ENCODE data around the gene GLB1L2. TPM values are rescaled to one million over a fixed set of nuclear protein-coding genes. Genes with fewer than 3 reads are reported as not detected.

Gene GLB1L2
- total and polyA plus RNA-seq, 2 experiments from 2014 or later, result 3.3 to 12.3 TPM

DNA sequence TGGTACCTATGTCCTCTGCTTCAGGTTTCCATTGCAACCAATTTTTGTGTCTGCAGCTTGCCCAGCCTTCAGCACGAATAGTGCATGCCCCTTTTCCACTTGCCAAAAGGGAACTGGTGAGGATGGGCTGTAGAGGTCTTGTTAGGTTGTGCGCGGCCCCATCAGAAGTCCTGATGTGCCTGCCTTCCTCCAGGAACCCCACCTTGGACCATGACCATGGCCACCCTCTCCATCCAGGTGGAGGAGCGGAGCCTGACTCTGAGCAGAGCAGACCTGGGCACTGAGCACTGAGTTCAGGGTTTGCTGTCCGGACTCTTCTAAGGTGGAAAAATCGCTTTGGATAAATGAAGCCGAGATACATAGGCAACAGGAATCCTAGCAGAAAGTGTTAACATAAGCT lies 6.9 kb downstream of the GLB1L2 start:
- no peak overlapping the region for H3K4me3 Mint-ChIP-seq
- no peak for ATAC-seq
- H3K4me1 ChIP-seq (ENCODE audit: insufficient read depth), result no peaks in the 10 kb centered on the region
- no peaks in the 10 kb centered on the region for H3K9me3 Mint-ChIP-seq
- H3K27ac ChIP-seq (ENCODE audit: low read depth), result no peak overlapping the region
- H3K36me3 ChIP-seq (ENCODE audit: insufficient read depth), result no peaks in the 10 kb centered on the region
- no peaks in the 10 kb centered on the region for H3F3A ChIP-seq (replicated peaks; ENCODE audit: low read depth)
- H2AFZ ChIP-seq, result no peak overlapping the region
- H3K9me2 ChIP-seq (ENCODE audit: insufficient read depth), result no peaks in the 10 kb centered on the region
- no peaks in the 10 kb centered on the region for H4K20me1 ChIP-seq (replicated peaks; ENCODE audit: insufficient read depth)
- no peak overlapping the region for H3K4me3 ChIP-seq
- no peak for TF ChIP-seq STAT1 (IDR thresholded peaks at IDR 0.05; ENCODE audit: unreplicated experiment)
- TF ChIP-seq, protein P1, sequence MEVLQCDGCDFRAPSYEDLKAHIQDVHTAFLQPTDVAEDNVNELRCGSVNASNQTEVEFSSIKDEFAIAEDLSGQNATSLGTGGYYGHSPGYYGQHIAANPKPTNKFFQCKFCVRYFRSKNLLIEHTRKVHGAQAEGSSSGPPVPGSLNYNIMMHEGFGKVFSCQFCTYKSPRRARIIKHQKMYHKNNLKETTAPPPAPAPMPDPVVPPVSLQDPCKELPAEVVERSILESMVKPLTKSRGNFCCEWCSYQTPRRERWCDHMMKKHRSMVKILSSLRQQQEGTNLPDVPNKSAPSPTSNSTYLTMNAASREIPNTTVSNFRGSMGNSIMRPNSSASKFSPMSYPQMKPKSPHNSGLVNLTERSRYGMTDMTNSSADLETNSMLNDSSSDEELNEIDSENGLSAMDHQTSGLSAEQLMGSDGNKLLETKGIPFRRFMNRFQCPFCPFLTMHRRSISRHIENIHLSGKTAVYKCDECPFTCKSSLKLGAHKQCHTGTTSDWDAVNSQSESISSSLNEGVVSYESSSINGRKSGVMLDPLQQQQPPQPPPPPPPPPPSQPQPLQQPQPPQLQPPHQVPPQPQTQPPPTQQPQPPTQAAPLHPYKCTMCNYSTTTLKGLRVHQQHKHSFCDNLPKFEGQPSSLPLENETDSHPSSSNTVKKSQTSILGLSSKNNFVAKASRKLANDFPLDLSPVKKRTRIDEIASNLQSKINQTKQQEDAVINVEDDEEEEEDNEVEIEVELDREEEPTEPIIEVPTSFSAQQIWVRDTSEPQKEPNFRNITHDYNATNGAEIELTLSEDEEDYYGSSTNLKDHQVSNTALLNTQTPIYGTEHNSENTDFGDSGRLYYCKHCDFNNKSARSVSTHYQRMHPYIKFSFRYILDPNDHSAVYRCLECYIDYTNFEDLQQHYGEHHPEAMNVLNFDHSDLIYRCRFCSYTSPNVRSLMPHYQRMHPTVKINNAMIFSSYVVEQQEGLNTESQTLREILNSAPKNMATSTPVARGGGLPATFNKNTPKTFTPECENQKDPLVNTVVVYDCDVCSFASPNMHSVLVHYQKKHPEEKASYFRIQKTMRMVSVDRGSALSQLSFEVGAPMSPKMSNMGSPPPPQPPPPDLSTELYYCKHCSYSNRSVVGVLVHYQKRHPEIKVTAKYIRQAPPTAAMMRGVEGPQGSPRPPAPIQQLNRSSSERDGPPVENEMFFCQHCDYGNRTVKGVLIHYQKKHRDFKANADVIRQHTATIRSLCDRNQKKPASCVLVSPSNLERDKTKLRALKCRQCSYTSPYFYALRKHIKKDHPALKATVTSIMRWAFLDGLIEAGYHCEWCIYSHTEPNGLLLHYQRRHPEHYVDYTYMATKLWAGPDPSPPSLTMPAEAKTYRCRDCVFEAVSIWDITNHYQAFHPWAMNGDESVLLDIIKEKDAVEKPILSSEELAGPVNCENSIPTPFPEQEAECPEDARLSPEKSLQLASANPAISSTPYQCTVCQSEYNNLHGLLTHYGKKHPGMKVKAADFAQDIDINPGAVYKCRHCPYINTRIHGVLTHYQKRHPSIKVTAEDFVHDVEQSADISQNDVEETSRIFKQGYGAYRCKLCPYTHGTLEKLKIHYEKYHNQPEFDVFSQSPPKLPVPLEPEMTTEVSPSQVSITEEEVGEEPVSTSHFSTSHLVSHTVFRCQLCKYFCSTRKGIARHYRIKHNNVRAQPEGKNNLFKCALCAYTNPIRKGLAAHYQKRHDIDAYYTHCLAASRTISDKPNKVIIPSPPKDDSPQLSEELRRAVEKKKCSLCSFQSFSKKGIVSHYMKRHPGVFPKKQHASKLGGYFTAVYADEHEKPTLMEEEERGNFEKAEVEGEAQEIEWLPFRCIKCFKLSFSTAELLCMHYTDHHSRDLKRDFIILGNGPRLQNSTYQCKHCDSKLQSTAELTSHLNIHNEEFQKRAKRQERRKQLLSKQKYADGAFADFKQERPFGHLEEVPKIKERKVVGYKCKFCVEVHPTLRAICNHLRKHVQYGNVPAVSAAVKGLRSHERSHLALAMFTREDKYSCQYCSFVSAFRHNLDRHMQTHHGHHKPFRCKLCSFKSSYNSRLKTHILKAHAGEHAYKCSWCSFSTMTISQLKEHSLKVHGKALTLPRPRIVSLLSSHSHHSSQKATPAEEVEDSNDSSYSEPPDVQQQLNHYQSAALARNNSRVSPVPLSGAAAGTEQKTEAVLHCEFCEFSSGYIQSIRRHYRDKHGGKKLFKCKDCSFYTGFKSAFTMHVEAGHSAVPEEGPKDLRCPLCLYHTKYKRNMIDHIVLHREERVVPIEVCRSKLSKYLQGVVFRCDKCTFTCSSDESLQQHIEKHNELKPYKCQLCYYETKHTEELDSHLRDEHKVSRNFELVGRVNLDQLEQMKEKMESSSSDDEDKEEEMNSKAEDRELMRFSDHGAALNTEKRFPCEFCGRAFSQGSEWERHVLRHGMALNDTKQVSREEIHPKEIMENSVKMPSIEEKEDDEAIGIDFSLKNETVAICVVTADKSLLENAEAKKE (CRISPR knock-in tag; IDR thresholded peaks at IDR 0.05), result no peak
- no peak for DNase-seq (ENCODE audit: low spot score)
- H3K27me3 Mint-ChIP-seq (ENCODE audit: insufficient read depth, low read depth, poor library complexity), result peaks cover 6% of the 10 kb centered on the region
- H3K27me3 ChIP-seq (ENCODE audit: insufficient read depth), result 0 out of 2 replicates have a peak, but pooled peaks cover 3% of the 10 kb centered on the region
- no peaks in the 10 kb centered on the region for H3K79me2 ChIP-seq (replicated peaks; ENCODE audit: insufficient read depth)
- H3K4me2 ChIP-seq, result no peak overlapping the region
- no peaks in the 10 kb centered on the region for H3K36me3 Mint-ChIP-seq (ENCODE audit: low read depth)
- H3K27ac Mint-ChIP-seq, result no peak overlapping the region
- H3K4me1 Mint-ChIP-seq, result peaks cover 4% of the 10 kb centered on the region; the same call in 2 of the 3 replicates

DNA sequence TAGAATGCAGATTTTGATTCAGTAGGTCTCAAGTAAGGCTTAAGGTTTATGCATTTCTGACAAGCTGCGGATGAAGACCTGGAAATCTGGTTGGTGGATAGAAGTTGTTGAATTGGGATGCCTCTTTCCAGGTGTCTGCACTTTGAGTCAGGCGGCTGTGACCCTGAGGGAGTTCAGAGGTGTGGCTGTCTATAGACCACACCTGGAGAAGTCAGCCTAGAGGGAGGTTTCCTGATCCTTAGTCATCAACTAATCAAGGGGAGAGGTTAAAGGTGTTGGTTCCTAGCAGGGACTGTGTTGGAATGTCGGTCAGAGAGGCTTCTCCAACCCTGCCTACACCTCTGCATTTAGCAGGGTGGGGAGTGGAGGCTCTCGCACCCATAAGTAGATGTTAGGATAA lies 8.0 kb downstream of the GLB1L2 start:
- Histone ChIP-seq H3K27ac (ENCODE audit: low read depth) (no peak overlapping the region), H3K4me2 (no peak overlapping the region), H2AFZ (no peak overlapping the region), H4K20me1 (replicated peaks; ENCODE audit: insufficient read depth) (no peaks in the 10 kb centered on the region), H3F3A (replicated peaks; ENCODE audit: low read depth) (no peaks in the 10 kb centered on the region), H3K4me3 (no peak overlapping the region), H3K4me1 (ENCODE audit: insufficient read depth) (no peaks in the 10 kb centered on the region), H3K79me2 (replicated peaks; ENCODE audit: insufficient read depth) (no peaks in the 10 kb centered on the region), H3K27me3 (ENCODE audit: insufficient read depth) (no peaks in the 10 kb centered on the region), H3K9me2 (ENCODE audit: insufficient read depth) (no peaks in the 10 kb centered on the region), H3K36me3 (ENCODE audit: insufficient read depth) (no peaks in the 10 kb centered on the region)
- no peaks in the 10 kb centered on the region for H3K36me3 Mint-ChIP-seq (ENCODE audit: low read depth)
- H3K4me1 Mint-ChIP-seq, result no peaks in the 10 kb centered on the region; the same call in 2 of the 3 replicates
- no peaks in the 10 kb centered on the region for H3K9me3 Mint-ChIP-seq
- TF ChIP-seq, protein P2, sequence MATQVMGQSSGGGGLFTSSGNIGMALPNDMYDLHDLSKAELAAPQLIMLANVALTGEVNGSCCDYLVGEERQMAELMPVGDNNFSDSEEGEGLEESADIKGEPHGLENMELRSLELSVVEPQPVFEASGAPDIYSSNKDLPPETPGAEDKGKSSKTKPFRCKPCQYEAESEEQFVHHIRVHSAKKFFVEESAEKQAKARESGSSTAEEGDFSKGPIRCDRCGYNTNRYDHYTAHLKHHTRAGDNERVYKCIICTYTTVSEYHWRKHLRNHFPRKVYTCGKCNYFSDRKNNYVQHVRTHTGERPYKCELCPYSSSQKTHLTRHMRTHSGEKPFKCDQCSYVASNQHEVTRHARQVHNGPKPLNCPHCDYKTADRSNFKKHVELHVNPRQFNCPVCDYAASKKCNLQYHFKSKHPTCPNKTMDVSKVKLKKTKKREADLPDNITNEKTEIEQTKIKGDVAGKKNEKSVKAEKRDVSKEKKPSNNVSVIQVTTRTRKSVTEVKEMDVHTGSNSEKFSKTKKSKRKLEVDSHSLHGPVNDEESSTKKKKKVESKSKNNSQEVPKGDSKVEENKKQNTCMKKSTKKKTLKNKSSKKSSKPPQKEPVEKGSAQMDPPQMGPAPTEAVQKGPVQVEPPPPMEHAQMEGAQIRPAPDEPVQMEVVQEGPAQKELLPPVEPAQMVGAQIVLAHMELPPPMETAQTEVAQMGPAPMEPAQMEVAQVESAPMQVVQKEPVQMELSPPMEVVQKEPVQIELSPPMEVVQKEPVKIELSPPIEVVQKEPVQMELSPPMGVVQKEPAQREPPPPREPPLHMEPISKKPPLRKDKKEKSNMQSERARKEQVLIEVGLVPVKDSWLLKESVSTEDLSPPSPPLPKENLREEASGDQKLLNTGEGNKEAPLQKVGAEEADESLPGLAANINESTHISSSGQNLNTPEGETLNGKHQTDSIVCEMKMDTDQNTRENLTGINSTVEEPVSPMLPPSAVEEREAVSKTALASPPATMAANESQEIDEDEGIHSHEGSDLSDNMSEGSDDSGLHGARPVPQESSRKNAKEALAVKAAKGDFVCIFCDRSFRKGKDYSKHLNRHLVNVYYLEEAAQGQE (IDR thresholded peaks at IDR 0.05; ENCODE audit: unreplicated experiment), result no peak
- no peak for TF ChIP-seq EZH2 (IDR thresholded peaks at IDR 0.05; ENCODE audit: low read depth, unreplicated experiment)
- TF ChIP-seq EZH2phosphoT487 (IDR thresholded peaks at IDR 0.05; ENCODE audit: unreplicated experiment), result no peak
- TF ChIP-seq NANOG (IDR thresholded peaks at IDR 0.05; ENCODE audit: borderline replicate concordance), result no peak
- no peak for TF ChIP-seq POLR2AphosphoS5 (IDR thresholded peaks at IDR 0.05; ENCODE audit: low read depth)
- no peak for TF ChIP-seq CREB1 (CRISPR knock-in tag; IDR thresholded peaks at IDR 0.05; ENCODE audit: low read depth)
- TF ChIP-seq JUNB (IDR thresholded peaks at IDR 0.05; ENCODE audit: unreplicated experiment), result no peak
- no peak for TF ChIP-seq STAT1 (IDR thresholded peaks at IDR 0.05; ENCODE audit: unreplicated experiment)
- TF ChIP-seq, protein P3, sequence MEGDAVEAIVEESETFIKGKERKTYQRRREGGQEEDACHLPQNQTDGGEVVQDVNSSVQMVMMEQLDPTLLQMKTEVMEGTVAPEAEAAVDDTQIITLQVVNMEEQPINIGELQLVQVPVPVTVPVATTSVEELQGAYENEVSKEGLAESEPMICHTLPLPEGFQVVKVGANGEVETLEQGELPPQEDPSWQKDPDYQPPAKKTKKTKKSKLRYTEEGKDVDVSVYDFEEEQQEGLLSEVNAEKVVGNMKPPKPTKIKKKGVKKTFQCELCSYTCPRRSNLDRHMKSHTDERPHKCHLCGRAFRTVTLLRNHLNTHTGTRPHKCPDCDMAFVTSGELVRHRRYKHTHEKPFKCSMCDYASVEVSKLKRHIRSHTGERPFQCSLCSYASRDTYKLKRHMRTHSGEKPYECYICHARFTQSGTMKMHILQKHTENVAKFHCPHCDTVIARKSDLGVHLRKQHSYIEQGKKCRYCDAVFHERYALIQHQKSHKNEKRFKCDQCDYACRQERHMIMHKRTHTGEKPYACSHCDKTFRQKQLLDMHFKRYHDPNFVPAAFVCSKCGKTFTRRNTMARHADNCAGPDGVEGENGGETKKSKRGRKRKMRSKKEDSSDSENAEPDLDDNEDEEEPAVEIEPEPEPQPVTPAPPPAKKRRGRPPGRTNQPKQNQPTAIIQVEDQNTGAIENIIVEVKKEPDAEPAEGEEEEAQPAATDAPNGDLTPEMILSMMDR (conservative IDR thresholded peaks at IDR 0.05; ENCODE audit: low read depth in 2 of 2), result no peak
- no peak for TF ChIP-seq ZNF114 (CRISPR knock-in tag; IDR thresholded peaks at IDR 0.05)
- no peak overlapping the region for H3K27ac Mint-ChIP-seq
- ATAC-seq (no peak), DNase-seq (ENCODE audit: low spot score) (no peak)
- peaks cover 1% of the 10 kb centered on the region for H3K27me3 Mint-ChIP-seq (ENCODE audit: insufficient read depth, low read depth, poor library complexity)
- no peak overlapping the region for H3K4me3 Mint-ChIP-seq

Data from GM23338 (cell line).